Pancreas (tissue), 10 donors: Measurements from ENCODE around the gene VPS13D. TPM values are rescaled to one million over a fixed set of nuclear protein-coding genes. Genes with fewer than 3 reads are reported as not detected.
A peak's percentile ranks its signal among the peaks of the same experiment; 100 is the strongest.

Source experiments
- ATAC-seq, 4 donors: fragments of 200-7000 bp; cut with Tn5 transposase; one replicate each; pipeline versions ENCODE4 v1.8.0 to v1.9.1; 2020; ENCODE audit warnings: mild to moderate bottlenecking in 4 of 4, moderate library complexity in 4 of 4
- DNase-seq, 6 donors: peaks; one replicate each; pipeline ENCODE4 v3.0.0-alpha.2; 2020
- FAIRE-seq: peaks from 2 replicates; lab custom pipeline; 2012; peaks lifted over from hg19 to GRCh38; lab: Jason Lieb, UNC
- H3K27ac ChIP-seq, 4 donors: fragments of 200-600 bp; sonication (generic); 1 replicate in 3 of 4; 2 replicates in 1 of 4; pipeline versions ENCODE4 v1.5.0 to v1.8.0; 2020
- H3K27me3 ChIP-seq, 4 donors: fragments of 200-600 bp; one replicate each; pipeline ENCODE4 v1.8.0; 2021
- H3K36me3 ChIP-seq, 3 donors: fragments of 200-600 bp; sonication (generic) in 1 of 3; one replicate each; pipeline versions ENCODE4 v1.5.0 to v1.8.0; 2020 to 2021
- H3K4me1 ChIP-seq, 3 donors: fragments of 200-600 bp; one replicate each; pipeline ENCODE4 v1.8.0; 2021
- H3K4me3 ChIP-seq, 4 donors: fragments of 200-600 bp; sonication (generic) in 2 of 4; one replicate each; pipeline versions ENCODE4 v1.5.0 to v1.8.0; 2020 to 2021
- H3K9me3 ChIP-seq, 4 donors: fragments of 200-600 bp; one replicate each; pipeline ENCODE4 v1.8.0; 2021
- WGBS, 2 donors: extraction: QIAGEN DNeasy Blood & Tissue Kit; methylation state at CpG; one replicate each; pipeline ENCODE4 v1.1.7; 2013; 5-methylcytosine and 5-hydroxymethylcytosine counted together
- intact Hi-C, 3 donors: fragments of 100-400 bp; cut with DNase I; formaldehyde crosslinking; loops; one replicate each; pipeline versions ENCODE4 v1.11.1 to v1.14.2; 2022
- polyA plus RNA-seq, 2 donors: library from polyadenylated mRNA; stranded (reverse); fragments of 200-250 nt; gene quantifications; one replicate each; pipeline ENCODE4 v1.2.3, GENCODE V29; 2013
- total RNA-seq, 6 donors: library from RNA; stranded (reverse); fragmentation: NEBNext Ultra II Directional in 4 of 6; extraction: Animal tissue kit (Norgen Biotek cat#: 25700) in 4 of 6; gene quantifications; one replicate each; pipeline versions ENCODE4 v1.2.1 to v1.2.4, GENCODE V29; 2021 to 2023
- TF ChIP-seq, protein P1 (sequence below), 4 donors: fragments of 200-600 bp; sonication (generic) in 3 of 4; IDR thresholded peaks; one replicate each; pipeline versions ENCODE4 v1.5.0 to v1.8.0; 2021; ENCODE audit warnings: antibody characterized with exemption in 4 of 4
- donor health status: healthy with polysubstance abuse.
- donor health status: DM: no; HTN: no; CAD: no; lungs with moderate emphysema.
- donor health status: DM: no; HTN: no; CAD: no.
- donor health status: control.
- donor health status: control.
- donor health status: Bipolar disorder and iron deficiency.
- donor health status: DM: yes; HTN: yes; CAD: no.
- donor health status: DM: no; HTN: no; CAD: no.
- donor health status: DM: no; HTN: no; CAD: no.
- donor health status: DM: yes; HTN: yes; CAD: no.

VPS13D gene
- total and polyA plus RNA-seq, 8 donors = 13.7 to 39.0 (median 24.8) TPM

DNA sequence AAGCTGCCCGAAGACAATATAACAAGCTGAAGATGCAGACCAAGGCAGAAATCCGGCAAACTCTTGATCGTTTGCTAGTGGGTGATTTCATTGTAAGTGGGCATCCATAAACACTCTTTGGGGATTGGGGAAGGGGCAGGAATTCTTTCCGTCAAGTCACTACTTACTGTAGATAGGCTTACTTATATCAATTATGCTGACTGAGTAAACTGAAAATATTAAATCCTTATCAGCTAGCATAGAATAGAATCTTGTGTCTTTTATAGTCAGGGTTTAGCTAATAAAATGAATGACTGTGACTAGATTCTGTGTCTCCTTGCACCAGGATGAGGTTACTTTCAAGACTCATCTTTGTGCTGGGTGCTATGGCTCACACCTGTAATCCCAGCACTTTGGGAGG is 41.2 kb downstream of the VPS13D start:
- no peak overlapping the region for H3K27ac ChIP-seq
- H3K27me3 ChIP-seq = no peaks in the 10 kb centered on the region
- ATAC-seq = no peak
- no peaks in the 10 kb centered on the region for H3K4me1 ChIP-seq
- no peak overlapping the region for H3K4me3 ChIP-seq
- TF ChIP-seq, protein P1, sequence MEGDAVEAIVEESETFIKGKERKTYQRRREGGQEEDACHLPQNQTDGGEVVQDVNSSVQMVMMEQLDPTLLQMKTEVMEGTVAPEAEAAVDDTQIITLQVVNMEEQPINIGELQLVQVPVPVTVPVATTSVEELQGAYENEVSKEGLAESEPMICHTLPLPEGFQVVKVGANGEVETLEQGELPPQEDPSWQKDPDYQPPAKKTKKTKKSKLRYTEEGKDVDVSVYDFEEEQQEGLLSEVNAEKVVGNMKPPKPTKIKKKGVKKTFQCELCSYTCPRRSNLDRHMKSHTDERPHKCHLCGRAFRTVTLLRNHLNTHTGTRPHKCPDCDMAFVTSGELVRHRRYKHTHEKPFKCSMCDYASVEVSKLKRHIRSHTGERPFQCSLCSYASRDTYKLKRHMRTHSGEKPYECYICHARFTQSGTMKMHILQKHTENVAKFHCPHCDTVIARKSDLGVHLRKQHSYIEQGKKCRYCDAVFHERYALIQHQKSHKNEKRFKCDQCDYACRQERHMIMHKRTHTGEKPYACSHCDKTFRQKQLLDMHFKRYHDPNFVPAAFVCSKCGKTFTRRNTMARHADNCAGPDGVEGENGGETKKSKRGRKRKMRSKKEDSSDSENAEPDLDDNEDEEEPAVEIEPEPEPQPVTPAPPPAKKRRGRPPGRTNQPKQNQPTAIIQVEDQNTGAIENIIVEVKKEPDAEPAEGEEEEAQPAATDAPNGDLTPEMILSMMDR (IDR thresholded peaks at IDR 0.05) = no peak
- DNase-seq = no peak
- intact Hi-C loops = no loop called here
- FAIRE-seq = no peak
- H3K9me3 ChIP-seq = no peaks in the 10 kb centered on the region
- peaks cover under 1 to 38% (median 10%) of the 10 kb centered on the region in 3 donors for H3K36me3 ChIP-seq
- WGBS, 2 donors = 87 to 94% methylated on average over 4 of the region's 4 CpGs

DNA sequence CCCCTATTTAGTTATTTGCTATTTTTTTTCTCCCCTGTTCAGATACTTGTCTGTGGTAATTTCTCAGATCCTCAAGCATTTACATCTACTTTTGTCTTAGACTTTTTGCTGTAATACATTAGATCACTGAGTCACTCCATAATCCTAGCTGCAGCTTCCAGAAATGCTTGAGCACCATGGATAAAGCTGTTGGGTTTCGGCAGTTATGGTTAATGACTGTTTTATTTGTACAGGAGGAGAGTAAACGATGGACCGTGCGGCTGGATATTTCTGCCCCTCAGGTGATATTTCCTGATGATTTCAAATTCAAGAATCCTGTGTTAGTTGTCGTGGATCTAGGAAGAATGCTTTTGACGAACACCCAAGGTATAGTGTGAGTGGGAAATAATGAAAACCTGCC is 42.9 kb downstream of the VPS13D start:
- H3K36me3 ChIP-seq = peaks cover 3 to 55% (median 10%) of the 10 kb centered on the region in 3 donors
- FAIRE-seq = no peak
- no peak for DNase-seq
- H3K9me3 ChIP-seq = no peaks in the 10 kb centered on the region
- H3K4me1 ChIP-seq = no peaks in the 10 kb centered on the region
- H3K27me3 ChIP-seq = no peaks in the 10 kb centered on the region
- ATAC-seq = peak in 2 of 4 donors; percentile 48 to 76
- H3K4me3 ChIP-seq = no peak overlapping the region
- H3K27ac ChIP-seq = no peak overlapping the region
- intact Hi-C loops = no loop called here
- WGBS, 2 donors = 67 to 71% methylated on average over 6 of the region's 6 CpGs
- TF ChIP-seq, protein P1 (IDR thresholded peaks at IDR 0.05) = no peak

DNA sequence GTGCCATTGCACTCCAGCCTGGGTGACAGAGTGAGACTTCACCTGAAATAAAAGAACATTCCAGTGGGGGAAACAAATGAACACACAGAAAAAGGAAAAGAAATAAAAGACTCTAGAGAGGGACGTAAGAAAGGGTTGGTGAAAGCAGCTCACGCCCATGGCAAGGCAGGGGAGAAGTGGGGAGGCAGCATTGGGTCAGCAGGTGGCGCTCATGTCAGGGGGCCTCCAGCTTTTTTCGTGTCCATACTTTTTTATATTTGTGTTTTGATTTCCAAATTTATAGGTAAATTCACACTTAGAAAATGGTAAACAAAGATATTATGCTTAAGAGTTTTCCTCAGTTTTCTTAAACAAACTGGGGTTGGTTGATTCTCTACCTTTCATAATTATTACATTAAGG is 45.5 kb downstream of the VPS13D start:
- H3K36me3 ChIP-seq = peaks cover 3 to 40% (median 6%) of the 10 kb centered on the region in 3 donors
- H3K27me3 ChIP-seq = no peaks in the 10 kb centered on the region
- TF ChIP-seq, protein P1 (IDR thresholded peaks at IDR 0.05) = peak in 3 of 4 donors; percentile 20 to 51 (median 25)
- no peak overlapping the region for H3K4me3 ChIP-seq
- FAIRE-seq = no peak
- ATAC-seq = peak in 3 of 4 donors; percentile 37 to 68 (median 57)
- H3K9me3 ChIP-seq = no peaks in the 10 kb centered on the region
- 70 to 75% methylated on average over 4 of the region's 4 CpGs for WGBS, 2 donors
- intact Hi-C loops = no loop called here
- H3K4me1 ChIP-seq = no peaks in the 10 kb centered on the region
- no peak overlapping the region for H3K27ac ChIP-seq
- peak in 5 of 6 donors; percentile 14 to 67 (median 26) for DNase-seq

GRCh38 chr1:12276225-12276624 is 46.4 kb downstream of the VPS13D start:
- Histone ChIP-seq H3K4me1 (no peaks in the 10 kb centered on the region), H3K27me3 (no peaks in the 10 kb centered on the region), H3K4me3 (no peak overlapping the region), H3K36me3 (peaks cover under 1 to 36% (median 3%) of the 10 kb centered on the region in 3 donors), H3K9me3 (no peaks in the 10 kb centered on the region), H3K27ac (no peak overlapping the region)
- DNase-seq (peak in 1 of 6 donors; percentile 15), FAIRE-seq (no peak), ATAC-seq (peak in 3 of 4 donors; percentile 56 to 64 (median 57))
- intact Hi-C loops = no loop called here
- TF ChIP-seq, protein P1 (IDR thresholded peaks at IDR 0.05) = peak in 1 of 4 donors; percentile 30
- WGBS, 2 donors = 70 to 75% methylated on average over 7 of the region's 7 CpGs

DNA sequence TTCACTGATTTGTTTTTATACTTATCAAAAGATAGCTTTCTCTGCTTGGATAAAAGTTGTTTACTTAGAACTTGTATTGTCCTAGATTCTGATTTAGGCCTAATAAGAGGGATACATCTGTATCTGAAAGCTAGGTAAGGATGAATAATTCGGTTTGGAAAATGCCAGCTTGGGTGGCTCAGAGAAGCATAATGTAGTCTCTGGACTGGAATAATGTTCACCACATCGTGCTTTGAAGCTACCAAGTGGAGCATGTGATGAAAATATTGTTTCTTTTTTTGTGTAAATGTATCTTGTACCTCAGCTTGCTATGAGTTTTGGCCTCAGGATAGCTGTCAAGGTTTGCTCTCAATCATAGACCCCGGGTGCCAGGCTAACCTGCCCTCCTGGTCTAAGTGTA is 49.2 kb downstream of the VPS13D start:
- Histone ChIP-seq H3K27ac (no peak overlapping the region), H3K4me3 (no peak overlapping the region), H3K9me3 (no peaks in the 10 kb centered on the region), H3K36me3 (peaks cover 3 to 43% (median 3%) of the 10 kb centered on the region in 3 donors), H3K4me1 (no peaks in the 10 kb centered on the region), H3K27me3 (no peaks in the 10 kb centered on the region)
- ATAC-seq = peak in 2 of 4 donors; percentile 31 to 59
- 73 to 75% methylated on average over 3 of the region's 3 CpGs for WGBS, 2 donors
- TF ChIP-seq, protein P1 (IDR thresholded peaks at IDR 0.05) = no peak
- no peak for DNase-seq
- intact Hi-C loops = no loop called here
- no peak for FAIRE-seq
